ENCODE measurements around the gene TCF7L2. TPM values are rescaled to one million over a fixed set of nuclear protein-coding genes. Genes with fewer than 3 reads are reported as not detected.

The TCF7L2 gene
- total RNA-seq, 2 experiments from 2014 or later: 0.45 to 1.4 TPM

DNA sequence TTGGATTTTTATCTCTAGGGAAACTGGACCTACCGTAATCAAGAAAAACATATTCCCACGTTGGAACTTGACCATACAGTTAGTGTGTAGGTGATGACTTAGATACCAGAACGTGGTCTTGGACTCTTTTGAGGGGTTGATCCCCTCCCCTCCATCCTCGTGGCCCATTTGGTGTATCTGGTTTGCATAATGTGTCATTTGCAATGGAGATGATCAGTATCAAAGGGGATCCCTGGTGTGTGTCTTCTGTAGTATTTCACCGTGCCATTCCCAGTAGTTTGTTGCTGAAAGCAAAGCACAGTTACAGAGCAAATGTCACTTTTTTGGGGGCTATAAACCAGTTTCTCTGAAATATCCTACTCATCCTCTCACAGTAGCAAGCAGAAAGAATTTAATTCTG, 217.7 kb downstream of the TCF7L2 start:
- Mint-ChIP-seq H3K4me3 (no peak overlapping the region), H3K9me3 (ENCODE audit: low read depth) (no peaks in the 10 kb centered on the region), H3K4me1 (peaks cover 7% of the 10 kb centered on the region), H3K27me3 (peaks cover 56% of the 10 kb centered on the region), H3K36me3 (no peaks in the 10 kb centered on the region), H3K27ac (no peak overlapping the region)
- DNase-seq (no peak), ATAC-seq (no peak)
- CTCF ChIA-PET: no interaction called here

GRCh38 chr10:113168584-113168983, 218.5 kb downstream of the TCF7L2 start:
- Mint-ChIP-seq H3K36me3 (no peaks in the 10 kb centered on the region), H3K4me1 (peaks cover 7% of the 10 kb centered on the region), H3K4me3 (no peak overlapping the region), H3K27me3 (peaks cover 51% of the 10 kb centered on the region), H3K27ac (no peak overlapping the region), H3K9me3 (ENCODE audit: low read depth) (no peaks in the 10 kb centered on the region)
- CTCF ChIA-PET: no interaction called here
- no peak for ATAC-seq
- DNase-seq: no peak

- peaks cover 7% of the 10 kb centered on the region for H3K4me1 Mint-ChIP-seq
- DNase-seq (no peak), ATAC-seq (no peak)
- H3K27ac Mint-ChIP-seq: no peak overlapping the region
- no peak overlapping the region for H3K4me3 Mint-ChIP-seq
- H3K36me3 Mint-ChIP-seq: no peaks in the 10 kb centered on the region
- no peaks in the 10 kb centered on the region for H3K9me3 Mint-ChIP-seq (ENCODE audit: low read depth)
- CTCF ChIA-PET: no interaction called here
- peaks cover 50% of the 10 kb centered on the region for H3K27me3 Mint-ChIP-seq
Measured at GRCh38 chr10:113169111-113169510, 219.1 kb downstream of the TCF7L2 start.

GRCh38 chr10:113169853-113170460, 219.9 kb downstream of the TCF7L2 start:
- CTCF ChIA-PET: no interaction called here
- Mint-ChIP-seq H3K36me3 (no peaks in the 10 kb centered on the region), H3K9me3 (ENCODE audit: low read depth) (no peaks in the 10 kb centered on the region), H3K4me1 (peaks cover 7% of the 10 kb centered on the region), H3K27me3 (peaks cover 49% of the 10 kb centered on the region), H3K27ac (no peak overlapping the region), H3K4me3 (no peak overlapping the region)
- ATAC-seq (peak; percentile 23), DNase-seq (peak; percentile 59)

- H3K36me3 Mint-ChIP-seq: no peaks in the 10 kb centered on the region
- no peak overlapping the region for H3K4me3 Mint-ChIP-seq
- H3K9me3 Mint-ChIP-seq (ENCODE audit: low read depth): no peaks in the 10 kb centered on the region
- H3K27me3 Mint-ChIP-seq: peaks cover 60% of the 10 kb centered on the region
- CTCF ChIA-PET: no interaction called here
- no peak overlapping the region for H3K27ac Mint-ChIP-seq
- peaks cover 7% of the 10 kb centered on the region for H3K4me1 Mint-ChIP-seq
- ATAC-seq (no peak), DNase-seq (no peak)
Measured at GRCh38 chr10:113171662-113172061, 221.6 kb downstream of the TCF7L2 start.

DNA sequence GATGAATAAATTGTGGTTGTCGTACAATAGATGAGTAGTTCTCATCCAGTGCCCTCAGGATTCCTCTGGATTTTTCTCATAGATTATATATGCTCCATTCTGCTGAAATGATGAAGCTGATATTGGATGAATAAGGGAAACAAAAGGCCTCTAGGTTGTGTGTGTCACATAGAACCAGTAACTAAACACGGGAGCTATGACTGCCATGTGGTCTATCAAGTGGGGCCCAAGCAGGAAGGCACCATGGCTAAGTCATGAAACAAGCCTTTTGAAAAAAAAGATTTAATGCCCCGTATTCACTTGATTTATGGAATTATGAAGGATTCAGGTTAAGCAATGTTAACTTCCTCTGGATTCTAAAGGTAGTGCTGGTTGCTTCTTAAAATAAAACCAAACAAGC, 225.1 kb downstream of the TCF7L2 start:
- CTCF ChIA-PET: no interaction called here
- Mint-ChIP-seq H3K4me1 (peaks cover 4% of the 10 kb centered on the region), H3K4me3 (no peak overlapping the region), H3K36me3 (no peaks in the 10 kb centered on the region), H3K27me3 (peaks cover 34% of the 10 kb centered on the region), H3K9me3 (ENCODE audit: low read depth) (no peaks in the 10 kb centered on the region), H3K27ac (no peak overlapping the region)
- ATAC-seq (no peak), DNase-seq (no peak)

DNA sequence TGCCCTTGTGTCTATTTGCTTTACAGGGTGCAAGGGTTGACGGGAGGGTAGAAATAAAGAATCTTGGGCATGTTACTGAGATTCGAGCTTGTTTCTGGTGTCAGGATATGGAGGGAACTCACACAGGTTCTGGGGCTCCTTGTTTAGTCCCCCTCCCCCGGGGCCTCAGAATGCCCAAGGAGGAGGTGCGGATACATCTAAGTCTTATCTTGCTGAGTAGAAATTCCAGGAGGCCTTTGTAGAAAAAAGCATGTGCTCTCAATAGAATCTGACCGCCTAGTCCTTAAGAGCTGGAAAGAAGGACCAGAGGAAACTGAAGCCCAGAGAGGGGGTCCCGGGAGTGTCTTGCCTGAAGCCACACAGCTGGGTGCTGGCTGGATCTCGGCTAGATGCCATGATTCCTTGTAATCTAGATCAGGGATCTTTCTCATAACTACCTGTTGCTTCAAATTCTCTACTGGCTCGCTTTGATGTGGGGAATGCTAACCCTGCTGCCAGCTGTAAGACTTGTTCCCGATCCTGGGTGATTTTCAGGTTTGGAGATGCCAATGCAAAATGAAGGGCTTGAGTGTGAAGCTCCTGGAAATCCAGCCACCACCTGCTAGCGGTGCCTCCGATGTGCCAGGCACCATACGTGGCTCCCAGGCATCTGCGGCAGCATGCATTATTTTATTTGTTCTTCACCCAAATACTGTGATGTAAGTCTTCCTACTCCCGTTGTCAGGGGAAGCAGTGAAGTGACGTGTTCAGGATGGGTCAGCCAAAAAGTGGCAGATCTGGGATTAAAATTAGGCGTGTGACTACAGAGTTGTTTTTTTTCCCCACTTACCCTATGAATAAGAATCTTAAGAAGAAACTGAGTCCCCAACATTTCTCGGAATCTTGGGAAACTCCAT, 226.0 kb downstream of the TCF7L2 start:
- H3K4me1 Mint-ChIP-seq: no peaks in the 10 kb centered on the region

GRCh38 chr10:113176652-113177155, 226.7 kb downstream of the TCF7L2 start:
- Mint-ChIP-seq H3K27me3 (peaks cover 22% of the 10 kb centered on the region), H3K9me3 (ENCODE audit: low read depth) (no peaks in the 10 kb centered on the region), H3K4me3 (no peak overlapping the region), H3K27ac (no peak overlapping the region), H3K4me1 (no peaks in the 10 kb centered on the region), H3K36me3 (no peaks in the 10 kb centered on the region)
- ATAC-seq (no peak), DNase-seq (no peak)
- CTCF ChIA-PET: no interaction called here

More for the DNA sequence above, 226.0 kb downstream of the TCF7L2 start:
- H3K36me3 Mint-ChIP-seq: no peaks in the 10 kb centered on the region
- H3K4me3 Mint-ChIP-seq: no peak overlapping the region
- DNase-seq (no peak), ATAC-seq (no peak)
- H3K27ac Mint-ChIP-seq: no peak overlapping the region
- CTCF ChIA-PET: no interaction called here
- no peaks in the 10 kb centered on the region for H3K9me3 Mint-ChIP-seq (ENCODE audit: low read depth)
- H3K27me3 Mint-ChIP-seq: peaks cover 26% of the 10 kb centered on the region

- Mint-ChIP-seq H3K27ac (no peak overlapping the region), H3K36me3 (no peaks in the 10 kb centered on the region), H3K4me1 (no peaks in the 10 kb centered on the region), H3K27me3 (peaks cover 16% of the 10 kb centered on the region), H3K4me3 (no peak overlapping the region), H3K9me3 (ENCODE audit: low read depth) (no peaks in the 10 kb centered on the region)
- CTCF ChIA-PET: no interaction called here
- ATAC-seq (no peak), DNase-seq (no peak)
Measured at GRCh38 chr10:113177156-113177935, 227.3 kb downstream of the TCF7L2 start.

GRCh38 chr10:113177936-113178335, 227.9 kb downstream of the TCF7L2 start:
- no peaks in the 10 kb centered on the region for H3K9me3 Mint-ChIP-seq (ENCODE audit: low read depth)
- H3K27me3 Mint-ChIP-seq: peaks cover 16% of the 10 kb centered on the region
- no peak overlapping the region for H3K27ac Mint-ChIP-seq
- H3K36me3 Mint-ChIP-seq: no peaks in the 10 kb centered on the region
- H3K4me1 Mint-ChIP-seq: no peaks in the 10 kb centered on the region
- no peak for DNase-seq
- no peak for ATAC-seq
- no peak overlapping the region for H3K4me3 Mint-ChIP-seq
- CTCF ChIA-PET: interaction anchor here (0.6 kb wide), 1 partner anchor 211 kb away, joined by 3 read pairs; no protein-coding TSS in a partner anchor

- ATAC-seq (no peak), DNase-seq (no peak)
- no peaks in the 10 kb centered on the region for H3K9me3 Mint-ChIP-seq (ENCODE audit: low read depth)
- H3K36me3 Mint-ChIP-seq: no peaks in the 10 kb centered on the region
- H3K27me3 Mint-ChIP-seq: peaks cover 16% of the 10 kb centered on the region
- no peaks in the 10 kb centered on the region for H3K4me1 Mint-ChIP-seq
- no peak overlapping the region for H3K27ac Mint-ChIP-seq
- H3K4me3 Mint-ChIP-seq: no peak overlapping the region
- CTCF ChIA-PET: interaction anchor here (0.6 kb wide), 1 partner anchor 212 kb away, joined by 3 read pairs; no protein-coding TSS in a partner anchor
Measured at GRCh38 chr10:113178771-113179170, 228.7 kb downstream of the TCF7L2 start.

DNA sequence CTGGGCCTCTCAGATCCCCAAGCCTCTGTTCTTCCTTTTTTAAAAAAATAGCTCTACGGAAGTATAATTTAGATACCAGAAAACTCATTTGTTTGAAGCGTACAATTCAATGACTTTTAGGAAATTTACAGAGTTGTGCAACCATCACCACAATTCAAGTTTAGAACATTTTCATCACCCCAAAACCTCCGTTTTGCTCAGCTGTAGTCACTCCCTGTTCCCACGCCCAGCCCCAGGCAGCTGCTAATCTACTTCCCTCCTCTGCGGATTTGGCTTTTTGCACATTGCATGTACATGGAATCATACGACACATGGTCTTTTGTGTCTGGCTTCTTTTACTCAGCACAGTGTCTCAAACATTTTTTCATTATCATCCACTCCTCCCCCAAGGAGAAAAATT, 229.2 kb downstream of the TCF7L2 start:
- CTCF ChIA-PET: no interaction called here
- DNase-seq: no peak
- H3K36me3 Mint-ChIP-seq: no peaks in the 10 kb centered on the region
- ATAC-seq: no peak
- H3K4me3 Mint-ChIP-seq: no peak overlapping the region
- peaks cover 13% of the 10 kb centered on the region for H3K27me3 Mint-ChIP-seq
- H3K9me3 Mint-ChIP-seq (ENCODE audit: low read depth): no peaks in the 10 kb centered on the region
- H3K4me1 Mint-ChIP-seq: no peaks in the 10 kb centered on the region
- no peak overlapping the region for H3K27ac Mint-ChIP-seq

DNA sequence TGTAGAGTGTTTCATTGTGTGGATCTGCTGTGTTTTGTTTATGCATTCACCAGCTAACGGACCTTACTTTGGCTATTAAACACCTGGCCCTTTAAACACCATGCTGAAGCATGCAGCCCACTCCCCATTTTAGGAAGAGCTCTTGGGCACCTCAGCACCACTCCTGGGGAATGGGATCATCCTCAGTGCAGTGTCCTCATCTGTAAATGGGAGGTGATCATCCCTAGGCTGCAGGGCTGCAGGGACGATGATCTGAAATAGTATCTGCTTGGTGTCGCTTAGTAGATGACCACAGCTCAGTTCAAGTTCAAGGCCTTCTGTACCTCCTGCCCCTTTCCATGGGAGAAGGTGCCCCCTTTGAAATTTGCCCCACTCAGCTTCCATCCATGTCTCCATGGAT, 229.9 kb downstream of the TCF7L2 start:
- no peaks in the 10 kb centered on the region for H3K9me3 Mint-ChIP-seq (ENCODE audit: low read depth)
- H3K27ac Mint-ChIP-seq: no peak overlapping the region
- CTCF ChIA-PET: no interaction called here
- H3K4me1 Mint-ChIP-seq: no peaks in the 10 kb centered on the region
- H3K27me3 Mint-ChIP-seq: peaks cover 11% of the 10 kb centered on the region
- ATAC-seq: no peak
- no peaks in the 10 kb centered on the region for H3K36me3 Mint-ChIP-seq
- no peak overlapping the region for H3K4me3 Mint-ChIP-seq
- no peak for DNase-seq

All from activated CD8-positive, alpha-beta memory T cell treated with anti-CD3 and anti-CD28 coated beads, Interleukin-2, amount 10 ng/mL, durations not matched to agents 7 days and 5 days (primary cell).